ENCODE results near the gene ANKRD23.
"Not testable (repeated sequence)": the region's sequence is repeated elsewhere in the genome, so short reads cannot be mapped to it uniquely, and the experiment has no call there.

Gene ANKRD23

DNA sequence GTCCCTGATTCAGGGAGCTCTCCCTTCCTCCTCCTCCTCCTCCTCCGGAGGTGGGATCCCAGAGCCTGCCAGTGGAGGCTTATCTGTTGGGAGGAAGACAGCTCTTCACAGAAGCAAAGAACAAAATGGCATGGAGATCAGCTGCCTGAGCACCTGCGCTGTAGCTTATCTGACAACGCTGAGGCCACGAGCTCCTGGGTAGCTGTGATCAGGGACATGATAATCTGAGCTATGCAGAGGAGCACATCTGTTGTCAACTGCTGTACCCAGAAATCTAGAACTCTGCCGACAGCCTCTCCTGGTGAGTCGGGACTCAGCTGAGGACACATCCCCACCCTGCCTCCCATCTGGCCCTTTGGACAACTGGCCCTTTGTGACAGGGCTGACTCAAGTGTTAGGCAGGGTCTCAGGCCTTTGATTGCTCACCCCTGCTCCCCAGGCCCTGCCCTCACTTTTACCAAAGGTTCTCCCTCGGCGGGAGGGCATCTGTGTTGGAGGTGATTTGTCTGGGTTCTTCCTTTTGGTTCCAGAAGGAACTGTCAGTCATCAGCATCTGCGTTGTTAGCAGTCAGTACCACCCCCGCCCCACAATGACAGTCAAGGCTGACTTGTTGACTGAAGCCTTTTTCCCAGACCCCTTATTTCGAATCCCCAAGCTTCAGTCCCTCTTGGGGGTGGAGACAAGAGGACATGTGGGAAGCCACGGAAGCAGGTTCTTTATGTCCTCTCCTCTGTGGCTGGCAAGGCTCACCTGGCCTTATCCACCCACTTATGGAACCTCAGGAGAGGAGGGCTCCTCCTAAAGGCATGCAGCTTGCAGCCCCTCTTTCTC lies 33.7 kb downstream of the ANKRD23 start:
- TF ChIP-seq, protein P1, sequence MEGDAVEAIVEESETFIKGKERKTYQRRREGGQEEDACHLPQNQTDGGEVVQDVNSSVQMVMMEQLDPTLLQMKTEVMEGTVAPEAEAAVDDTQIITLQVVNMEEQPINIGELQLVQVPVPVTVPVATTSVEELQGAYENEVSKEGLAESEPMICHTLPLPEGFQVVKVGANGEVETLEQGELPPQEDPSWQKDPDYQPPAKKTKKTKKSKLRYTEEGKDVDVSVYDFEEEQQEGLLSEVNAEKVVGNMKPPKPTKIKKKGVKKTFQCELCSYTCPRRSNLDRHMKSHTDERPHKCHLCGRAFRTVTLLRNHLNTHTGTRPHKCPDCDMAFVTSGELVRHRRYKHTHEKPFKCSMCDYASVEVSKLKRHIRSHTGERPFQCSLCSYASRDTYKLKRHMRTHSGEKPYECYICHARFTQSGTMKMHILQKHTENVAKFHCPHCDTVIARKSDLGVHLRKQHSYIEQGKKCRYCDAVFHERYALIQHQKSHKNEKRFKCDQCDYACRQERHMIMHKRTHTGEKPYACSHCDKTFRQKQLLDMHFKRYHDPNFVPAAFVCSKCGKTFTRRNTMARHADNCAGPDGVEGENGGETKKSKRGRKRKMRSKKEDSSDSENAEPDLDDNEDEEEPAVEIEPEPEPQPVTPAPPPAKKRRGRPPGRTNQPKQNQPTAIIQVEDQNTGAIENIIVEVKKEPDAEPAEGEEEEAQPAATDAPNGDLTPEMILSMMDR (IDR thresholded peaks at IDR 0.05; ENCODE audit: low read depth, low read length, missing control alignments) = no peak
- no peak for DNase-seq (ENCODE audit: low read depth)
- no peak overlapping the region for H3K4me3 ChIP-seq (ENCODE audit: low read depth, low read length)
- in situ Hi-C loops (cut with HindIII; ENCODE audit: low sequenced_read_pairs) = no loop called here

DNA sequence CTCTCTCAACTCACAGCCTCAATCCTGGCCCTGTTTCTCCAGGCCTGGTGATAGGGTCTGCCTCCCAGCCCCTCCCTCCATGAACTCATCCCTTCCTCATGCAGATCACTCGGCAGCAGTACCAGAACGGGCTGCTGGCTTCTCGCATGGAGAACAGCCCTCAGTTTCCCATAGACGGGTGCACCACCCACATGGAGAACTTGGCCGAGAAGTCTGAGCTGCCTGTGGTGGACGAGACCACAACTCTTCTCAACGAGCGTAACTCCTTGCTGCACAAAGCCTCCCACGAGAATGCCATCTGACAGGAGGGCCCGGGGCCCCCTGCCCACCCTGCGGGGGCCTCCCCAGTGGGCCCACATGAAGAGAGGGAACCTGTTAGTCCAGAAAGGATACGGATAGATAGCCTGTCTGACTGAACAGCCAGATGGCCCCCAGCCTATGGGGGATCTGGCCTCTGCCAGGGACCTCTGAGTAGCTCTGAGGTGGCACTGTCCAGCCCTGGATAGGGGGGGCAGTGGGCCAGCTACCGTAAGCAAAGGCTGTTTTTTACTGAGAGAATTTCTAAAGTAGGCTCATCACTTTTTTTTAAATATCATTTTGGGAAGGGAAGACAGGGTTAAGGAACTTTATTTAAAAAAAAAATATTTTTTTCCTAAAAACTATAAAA lies 34.5 kb downstream of the ANKRD23 start:
- no peak overlapping the region for H3K4me3 ChIP-seq (ENCODE audit: low read depth, low read length)
- in situ Hi-C loops (cut with HindIII; ENCODE audit: low sequenced_read_pairs) = no loop called here
- TF ChIP-seq, protein P1 (IDR thresholded peaks at IDR 0.05; ENCODE audit: low read depth, low read length, missing control alignments) = no peak
- no peak for DNase-seq (ENCODE audit: low read depth)

DNA sequence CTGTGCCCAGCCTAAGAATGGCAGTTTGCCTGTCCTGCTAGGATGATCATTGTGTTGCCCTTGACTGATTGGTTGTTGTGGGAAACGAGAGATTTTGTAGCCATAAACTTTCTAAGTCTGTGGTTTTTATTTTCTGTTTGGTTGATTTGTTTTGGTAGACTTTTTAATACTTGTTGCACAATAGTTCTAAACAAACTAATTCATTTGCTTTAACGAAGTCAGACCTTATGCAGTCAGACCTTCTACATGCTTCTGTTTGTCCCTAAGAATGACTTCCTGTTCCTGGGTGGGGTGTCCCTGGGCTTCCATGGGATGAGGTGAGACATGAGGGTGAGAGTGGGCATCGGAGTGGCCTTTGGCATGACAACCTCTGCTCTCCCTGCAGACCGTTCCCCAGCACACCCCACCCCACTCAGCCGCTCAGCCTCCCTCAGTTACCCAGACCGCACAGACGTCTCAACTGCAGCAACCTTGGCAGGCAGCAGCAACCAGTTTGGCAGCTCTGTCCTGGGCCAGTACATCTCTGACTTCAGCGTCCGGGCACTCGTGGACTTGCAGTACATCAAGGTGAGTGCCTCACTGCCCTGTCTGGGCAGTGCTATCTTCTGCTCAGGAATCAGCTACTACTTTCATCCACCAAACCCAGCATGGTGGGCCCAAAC lies 35.5 kb downstream of the ANKRD23 start:
- DNase-seq (ENCODE audit: low read depth) = no peak
- no peak overlapping the region for H3K4me3 ChIP-seq (ENCODE audit: low read depth, low read length)
- TF ChIP-seq, protein P1 (IDR thresholded peaks at IDR 0.05; ENCODE audit: low read depth, low read length, missing control alignments) = no peak
- in situ Hi-C loops (cut with HindIII; ENCODE audit: low sequenced_read_pairs) = no loop called here

DNA sequence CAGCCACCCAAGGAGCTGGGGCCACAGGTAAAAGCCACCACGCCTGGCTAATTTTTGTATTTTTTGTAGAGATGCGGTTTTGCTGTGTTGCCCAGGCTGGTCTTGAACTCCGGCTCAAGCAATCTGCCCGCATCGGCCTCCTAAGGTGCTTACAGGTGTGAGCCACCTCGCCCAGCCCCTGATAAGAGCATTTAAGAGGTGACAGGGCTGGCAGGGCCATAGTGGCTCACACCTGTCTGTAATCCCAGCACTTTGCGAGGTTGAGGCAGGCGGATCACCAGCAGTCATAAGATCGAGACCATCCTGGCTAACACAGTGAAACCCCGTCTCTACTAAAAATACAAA lies 36.7 kb downstream of the ANKRD23 start:
- H3K4me3 ChIP-seq (ENCODE audit: low read depth, low read length) = no peak overlapping the region
- in situ Hi-C loops (cut with HindIII; ENCODE audit: low sequenced_read_pairs) = no loop called here
- no peak for DNase-seq (ENCODE audit: low read depth)
- TF ChIP-seq, protein P1 (IDR thresholded peaks at IDR 0.05; ENCODE audit: low read depth, low read length, missing control alignments) = no peak

DNA sequence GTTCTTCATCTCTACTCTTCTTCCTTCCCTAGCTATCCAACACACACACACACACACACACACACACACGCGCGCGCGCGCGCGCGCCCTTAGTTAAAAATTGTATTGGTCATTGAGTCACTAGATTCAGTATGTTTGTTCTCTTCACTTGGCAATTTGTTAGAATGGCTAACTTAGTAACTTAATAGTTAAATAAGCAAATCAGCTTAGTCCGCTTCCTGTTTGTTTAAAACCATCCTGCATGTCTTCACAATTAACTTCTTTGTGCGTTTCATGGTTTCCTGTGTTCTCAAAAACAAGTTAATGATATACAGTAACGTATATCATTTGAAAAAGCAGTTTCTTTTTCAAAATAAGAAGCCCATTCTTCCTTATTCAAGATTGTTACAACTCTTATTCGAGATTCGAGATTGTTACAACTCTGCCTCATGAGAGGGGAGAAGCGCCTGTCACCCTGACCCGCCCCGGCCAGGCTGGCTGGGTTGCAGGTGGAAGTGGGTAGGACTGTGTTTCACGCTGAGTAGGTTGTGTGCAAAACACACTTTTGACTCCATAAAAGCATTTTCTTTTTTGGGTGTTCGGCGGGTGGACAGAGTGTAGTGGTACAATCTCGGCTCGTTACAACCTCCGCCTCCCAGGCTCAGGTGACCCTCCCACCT lies 37.2 kb downstream of the ANKRD23 start:
- in situ Hi-C loops (cut with HindIII; ENCODE audit: low sequenced_read_pairs) = no loop called here
- DNase-seq (ENCODE audit: low read depth) = no peak
- TF ChIP-seq, protein P1 (IDR thresholded peaks at IDR 0.05; ENCODE audit: low read depth, low read length, missing control alignments) = no peak
- H3K4me3 ChIP-seq (ENCODE audit: low read depth, low read length) = no peak overlapping the region

DNA sequence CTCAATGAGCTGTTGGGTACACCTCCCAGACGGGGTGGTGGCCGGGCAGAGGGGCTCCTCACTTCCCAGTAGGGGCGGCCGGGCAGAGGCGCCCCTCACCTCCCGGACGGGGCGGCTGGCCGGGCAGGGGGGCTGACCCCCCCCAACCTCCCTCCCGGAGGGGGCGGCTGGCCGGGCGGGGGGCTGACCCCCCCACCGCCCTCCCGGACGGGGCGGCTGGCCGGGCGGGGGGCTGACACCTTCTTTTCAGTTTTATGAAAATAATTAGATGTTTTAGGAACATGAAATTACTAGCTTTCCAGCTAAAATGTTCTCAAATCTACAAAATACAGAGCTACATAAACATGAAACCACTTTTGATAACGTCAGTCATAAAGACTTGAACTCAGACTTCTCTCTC lies 37.9 kb downstream of the ANKRD23 start:
- in situ Hi-C loops (cut with HindIII; ENCODE audit: low sequenced_read_pairs); H3K4me3 ChIP-seq (ENCODE audit: low read depth, low read length); DNase-seq (ENCODE audit: low read depth): not testable (repeated sequence)
